HCT116 (cell line): ENCODE measurements around the gene IMPDH1. TPM values are rescaled to one million over a fixed set of nuclear protein-coding genes. Genes with fewer than 3 reads are reported as not detected.

Experiments
- ATAC-seq: fragments of 200-7000 bp; cut with Tn5 transposase; 2 replicates; pipeline ENCODE4 v1.9.1; 2020; ENCODE audit warnings: mild to moderate bottlenecking, moderate library complexity
- BruUV-seq: library from RNA; stranded (reverse); fragments of 400-500 nt; replicated peaks from 2 replicates; lab custom pipeline; 2021; lab: Mats Ljungman, UMichigan
- CTCF ChIA-PET: fragments of 300-600 bp; sonication (Branson Sonifier 250); formaldehyde crosslinking; loops from one replicate; lab custom pipeline; 2021; ENCODE audit warnings: antibody characterized with exemption; lab: Charles Lee
- POLR2A ChIA-PET: fragments of 300-600, 350-600 bp; sonication (Branson Sonifier 250); formaldehyde crosslinking; loops from one replicate; lab custom pipeline; 2021; ENCODE audit warnings: antibody characterized with exemption; lab: Charles Lee
- RAD21 ChIA-PET, 2 experiments: fragments of 300-600 bp; sonication (Branson Sonifier 250); formaldehyde crosslinking; loops; one replicate each; lab custom pipeline; 2023; ENCODE audit warnings: low total read pairs in 2 of 2; ENCODE audit not compliant: uncharacterized antibody in 2 of 2, unreplicated experiment in 2 of 2, low non-redundant PET in 1 of 2; lab: Charles Lee
- DNase-seq: peaks from one replicate; pipeline ENCODE4 v3.0.0-alpha.2; 2010; ENCODE audit warnings: low read depth, low spot score
- H2AFZ ChIP-seq: fragments of 200-600 bp; shearing (Covaris generic), sonication (generic); 2 replicates; pipeline ENCODE4 v1.6.1; 2017; ENCODE audit warnings: low read depth, mixed run types, mixed read lengths, antibody characterized with exemption, low read length; ENCODE audit not compliant: poor library complexity, severe bottlenecking
- H3K27ac ChIP-seq: 2 replicates; pipeline ENCODE4 v1.5.1; 2012; ENCODE audit warnings: low read depth, low read length
- H3K27me3 ChIP-seq: fragments of 200-600 bp; sonication (generic); 2 replicates; pipeline ENCODE4 v1.6.1; 2016; ENCODE audit warnings: mixed run types, low read length, mixed read lengths; ENCODE audit not compliant: insufficient read depth
- H3K36me3 ChIP-seq, 2 experiments: fragments of 200-500 bp in 1 of 2; fragments of 200-600 bp in 1 of 2; sonication (Bioruptor generic) in 1 of 2; sonication (generic) in 1 of 2; 2 replicates each; pipeline versions ENCODE4 v1.5.1 to v1.6.1; 2014 to 2016; ENCODE audit warnings: low read length in 2 of 2, inconsistent platforms in 1 of 2, mixed read lengths in 1 of 2, mixed run types in 1 of 2; ENCODE audit not compliant: insufficient read depth in 2 of 2, control insufficient read depth in 1 of 2
- H3K4me1 ChIP-seq, 2 experiments: fragments of 200-600 bp in 1 of 2; sonication (generic) in 1 of 2; 2 replicates each; pipeline versions ENCODE4 v1.5.1 to v1.6.1; 2012 to 2017; ENCODE audit warnings: low read length in 2 of 2, inconsistent platforms in 1 of 2, mild to moderate bottlenecking in 1 of 2, mixed read lengths in 1 of 2, mixed run types in 1 of 2, moderate library complexity in 1 of 2; ENCODE audit not compliant: insufficient read depth in 2 of 2, control insufficient read depth in 1 of 2
- H3K4me2 ChIP-seq: fragments of 200-600 bp; sonication (generic); 2 replicates; pipeline ENCODE4 v1.6.1; 2017; ENCODE audit warnings: mixed run types, low read length, mixed read lengths
- H3K4me3 ChIP-seq, 2 experiments: fragments of 200-600 bp in 1 of 2; sonication (generic) in 1 of 2; replicated peaks in 1 of 2; 2 replicates each; pipeline ENCODE4 v1.5.1; 2011 to 2016; ENCODE audit warnings: low read length in 2 of 2, control low read depth in 1 of 2, low read depth in 1 of 2, mild to moderate bottlenecking in 1 of 2, mixed read lengths in 1 of 2, mixed run types in 1 of 2
- H3K79me2 ChIP-seq: fragments of 200-600 bp; sonication (generic); 2 replicates; pipeline ENCODE4 v1.6.1; 2017; ENCODE audit warnings: mild to moderate bottlenecking, mixed run types, low read length, moderate library complexity, mixed read lengths; ENCODE audit not compliant: insufficient read depth
- H3K9ac ChIP-seq: fragments of 200-600 bp; sonication (generic); 2 replicates; pipeline ENCODE4 v1.6.1; 2016; ENCODE audit warnings: low read length, mixed read lengths
- H3K9me2 ChIP-seq: fragments of 200-600 bp; sonication (generic), shearing (Covaris generic); 2 replicates; pipeline ENCODE4 v1.6.1; 2017; ENCODE audit warnings: mixed run types, mild to moderate bottlenecking, moderate library complexity; ENCODE audit not compliant: insufficient read depth
- H3K9me3 ChIP-seq, 2 experiments: fragments of 200-500 bp in 1 of 2; fragments of 200-600 bp in 1 of 2; sonication (Bioruptor generic) in 1 of 2; sonication (generic) in 1 of 2; 2 replicates each; pipeline ENCODE4 v1.6.1; 2014 to 2017; ENCODE audit warnings: low read length in 2 of 2, mixed read lengths in 2 of 2, inconsistent platforms in 1 of 2, low read depth in 1 of 2, mild to moderate bottlenecking in 1 of 2, mixed run types in 1 of 2, moderate library complexity in 1 of 2; ENCODE audit not compliant: control insufficient read depth in 1 of 2, insufficient read depth in 1 of 2
- H4K20me1 ChIP-seq: fragments of 200-600 bp; sonication (generic), shearing (Covaris generic); 2 replicates; pipeline ENCODE4 v1.6.1; 2017; ENCODE audit warnings: mixed run types, mild to moderate bottlenecking, moderate library complexity; ENCODE audit not compliant: insufficient read depth
- CEBPB ChIP-seq: IDR thresholded peaks from 2 replicates; pipeline ENCODE4 v1.6.1; 2012; ENCODE audit warnings: low read depth
- ELF1 ChIP-seq: IDR thresholded peaks from 2 replicates; pipeline ENCODE4 v1.6.1; 2012; ENCODE audit warnings: low read depth, borderline replicate concordance
- EZH2phosphoT487 ChIP-seq: fragments of 200-600 bp; IDR thresholded peaks from 2 replicates; pipeline ENCODE4 v1.6.1; 2018; ENCODE audit warnings: antibody characterized with exemption, borderline replicate concordance
- JUND ChIP-seq: IDR thresholded peaks from 2 replicates; pipeline ENCODE4 v1.6.1; 2012
- RAD21 ChIP-seq: IDR thresholded peaks from 2 replicates; pipeline ENCODE4 v1.6.1; 2012; ENCODE audit warnings: low read depth, mild to moderate bottlenecking
- TCF7L2 ChIP-seq: IDR thresholded peaks from 2 replicates; pipeline ENCODE4 v1.7.0; 2011; ENCODE audit warnings: borderline replicate concordance, inconsistent platforms; ENCODE audit not compliant: insufficient read depth, insufficient read length; ENCODE audit errors: extremely low read depth
- YY1 ChIP-seq: IDR thresholded peaks from 2 replicates; pipeline ENCODE4 v1.6.1; 2011; ENCODE audit warnings: low read length, low read depth, moderate library complexity, mild to moderate bottlenecking; ENCODE audit not compliant: insufficient replicate concordance; ENCODE audit errors: extremely low read depth
- ZNF274 ChIP-seq: fragments of 200-500 bp; sonication (Bioruptor generic); IDR thresholded peaks from 2 replicates; pipeline ENCODE4 v1.6.1; 2014; ENCODE audit warnings: mild to moderate bottlenecking, low read depth, low read length, inconsistent platforms
- intact Hi-C: fragments of 100-400 bp; cut with micrococcal nuclease; formaldehyde crosslinking; loops from 2 replicates; pipeline ENCODE4 v1.10.0; 2022
- total RNA-seq: library from RNA; stranded (reverse); gene quantifications from one replicate; pipeline ENCODE4 v1.2.1, GENCODE V29; 2021; ENCODE audit not compliant: unreplicated experiment
- TF ChIP-seq, protein P1 (sequence below), 3 experiments: fragments of 200-600 bp in 1 of 3; sonication (generic) in 1 of 3; IDR thresholded peaks in 2 of 3; conservative IDR thresholded peaks in 1 of 3; 2 replicates each; pipeline ENCODE4 v1.5.1; 2012 to 2017; ENCODE audit warnings: low read depth in 2 of 3, low read length in 2 of 3, antibody characterized with exemption in 1 of 3, borderline replicate concordance in 1 of 3, control low read depth in 1 of 3, mild to moderate bottlenecking in 1 of 3, mixed read lengths in 1 of 3, mixed run types in 1 of 3, moderate library complexity in 1 of 3; ENCODE audit not compliant: insufficient read depth in 1 of 3
- TF ChIP-seq, protein P2 (sequence below): IDR thresholded peaks from 2 replicates; pipeline ENCODE4 v1.6.1; 2012
- TF ChIP-seq, protein P3 (sequence below): IDR thresholded peaks from 2 replicates; pipeline ENCODE4 v1.6.1; 2012
- TF ChIP-seq, protein P4 (sequence below): IDR thresholded peaks from 2 replicates; pipeline ENCODE4 v1.6.1; 2012; ENCODE audit warnings: low read depth

Gene IMPDH1
- total RNA-seq, 1 experiment from 2014 or later, result 98.2 TPM

DNA sequence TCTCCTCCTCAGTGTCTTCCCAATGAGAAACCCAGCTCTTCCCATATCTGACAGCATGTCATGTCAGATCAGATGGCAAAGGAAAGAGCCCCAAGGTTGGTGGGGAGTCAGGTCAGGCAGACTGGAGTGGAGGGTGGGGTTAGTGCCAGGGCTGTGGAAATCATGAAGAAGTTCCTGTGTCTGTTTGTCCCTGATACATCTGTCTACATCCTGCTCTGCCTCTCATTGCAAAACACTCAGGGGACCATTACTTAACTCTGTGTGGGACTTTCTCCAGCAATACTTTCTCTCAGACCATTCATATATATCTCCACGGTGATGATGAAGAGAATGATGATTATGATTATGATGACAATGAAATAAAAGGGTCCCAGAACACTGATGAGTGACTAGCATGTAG lies 51.5 kb downstream of the IMPDH1 start:
- no peak for TF ChIP-seq YY1
- TF ChIP-seq, protein P1, sequence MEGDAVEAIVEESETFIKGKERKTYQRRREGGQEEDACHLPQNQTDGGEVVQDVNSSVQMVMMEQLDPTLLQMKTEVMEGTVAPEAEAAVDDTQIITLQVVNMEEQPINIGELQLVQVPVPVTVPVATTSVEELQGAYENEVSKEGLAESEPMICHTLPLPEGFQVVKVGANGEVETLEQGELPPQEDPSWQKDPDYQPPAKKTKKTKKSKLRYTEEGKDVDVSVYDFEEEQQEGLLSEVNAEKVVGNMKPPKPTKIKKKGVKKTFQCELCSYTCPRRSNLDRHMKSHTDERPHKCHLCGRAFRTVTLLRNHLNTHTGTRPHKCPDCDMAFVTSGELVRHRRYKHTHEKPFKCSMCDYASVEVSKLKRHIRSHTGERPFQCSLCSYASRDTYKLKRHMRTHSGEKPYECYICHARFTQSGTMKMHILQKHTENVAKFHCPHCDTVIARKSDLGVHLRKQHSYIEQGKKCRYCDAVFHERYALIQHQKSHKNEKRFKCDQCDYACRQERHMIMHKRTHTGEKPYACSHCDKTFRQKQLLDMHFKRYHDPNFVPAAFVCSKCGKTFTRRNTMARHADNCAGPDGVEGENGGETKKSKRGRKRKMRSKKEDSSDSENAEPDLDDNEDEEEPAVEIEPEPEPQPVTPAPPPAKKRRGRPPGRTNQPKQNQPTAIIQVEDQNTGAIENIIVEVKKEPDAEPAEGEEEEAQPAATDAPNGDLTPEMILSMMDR (IDR thresholded peaks at IDR 0.05 in 2 of 3, conservative IDR thresholded peaks at IDR 0.05 in 1 of 3; ENCODE audit: borderline replicate concordance in 1 of 3, insufficient read depth in 1 of 3, low read depth in 2 of 3, low read length in 2 of 3), result no peak
- TF ChIP-seq, protein P2, sequence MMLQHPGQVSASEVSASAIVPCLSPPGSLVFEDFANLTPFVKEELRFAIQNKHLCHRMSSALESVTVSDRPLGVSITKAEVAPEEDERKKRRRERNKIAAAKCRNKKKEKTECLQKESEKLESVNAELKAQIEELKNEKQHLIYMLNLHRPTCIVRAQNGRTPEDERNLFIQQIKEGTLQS, result no peak
- no peak for TF ChIP-seq JUND
- TF ChIP-seq ELF1, result no peak
- TF ChIP-seq, protein P3, sequence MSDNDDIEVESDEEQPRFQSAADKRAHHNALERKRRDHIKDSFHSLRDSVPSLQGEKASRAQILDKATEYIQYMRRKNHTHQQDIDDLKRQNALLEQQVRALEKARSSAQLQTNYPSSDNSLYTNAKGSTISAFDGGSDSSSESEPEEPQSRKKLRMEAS, result no peak
- no peak for TF ChIP-seq CEBPB
- TF ChIP-seq TCF7L2, result no peak
- TF ChIP-seq, protein P4, sequence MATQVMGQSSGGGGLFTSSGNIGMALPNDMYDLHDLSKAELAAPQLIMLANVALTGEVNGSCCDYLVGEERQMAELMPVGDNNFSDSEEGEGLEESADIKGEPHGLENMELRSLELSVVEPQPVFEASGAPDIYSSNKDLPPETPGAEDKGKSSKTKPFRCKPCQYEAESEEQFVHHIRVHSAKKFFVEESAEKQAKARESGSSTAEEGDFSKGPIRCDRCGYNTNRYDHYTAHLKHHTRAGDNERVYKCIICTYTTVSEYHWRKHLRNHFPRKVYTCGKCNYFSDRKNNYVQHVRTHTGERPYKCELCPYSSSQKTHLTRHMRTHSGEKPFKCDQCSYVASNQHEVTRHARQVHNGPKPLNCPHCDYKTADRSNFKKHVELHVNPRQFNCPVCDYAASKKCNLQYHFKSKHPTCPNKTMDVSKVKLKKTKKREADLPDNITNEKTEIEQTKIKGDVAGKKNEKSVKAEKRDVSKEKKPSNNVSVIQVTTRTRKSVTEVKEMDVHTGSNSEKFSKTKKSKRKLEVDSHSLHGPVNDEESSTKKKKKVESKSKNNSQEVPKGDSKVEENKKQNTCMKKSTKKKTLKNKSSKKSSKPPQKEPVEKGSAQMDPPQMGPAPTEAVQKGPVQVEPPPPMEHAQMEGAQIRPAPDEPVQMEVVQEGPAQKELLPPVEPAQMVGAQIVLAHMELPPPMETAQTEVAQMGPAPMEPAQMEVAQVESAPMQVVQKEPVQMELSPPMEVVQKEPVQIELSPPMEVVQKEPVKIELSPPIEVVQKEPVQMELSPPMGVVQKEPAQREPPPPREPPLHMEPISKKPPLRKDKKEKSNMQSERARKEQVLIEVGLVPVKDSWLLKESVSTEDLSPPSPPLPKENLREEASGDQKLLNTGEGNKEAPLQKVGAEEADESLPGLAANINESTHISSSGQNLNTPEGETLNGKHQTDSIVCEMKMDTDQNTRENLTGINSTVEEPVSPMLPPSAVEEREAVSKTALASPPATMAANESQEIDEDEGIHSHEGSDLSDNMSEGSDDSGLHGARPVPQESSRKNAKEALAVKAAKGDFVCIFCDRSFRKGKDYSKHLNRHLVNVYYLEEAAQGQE, result no peak
- no peak for TF ChIP-seq ZNF274
- TF ChIP-seq RAD21, result no peak
- no peak for TF ChIP-seq EZH2phosphoT487
- no peak overlapping the region for H3K4me3 ChIP-seq
- no peak overlapping the region for H3K9ac ChIP-seq
- H3K9me2 ChIP-seq, result no peaks in the 10 kb centered on the region
- H3K36me3 ChIP-seq, result no peaks in the 10 kb centered on the region
- no peaks in the 10 kb centered on the region for H3K79me2 ChIP-seq
- ChIA-PET CTCF (interaction anchor here (1.3 to 2.3 kb wide), 3 partner anchors 11 to 29 kb away, joined by 5 to 14 read pairs (median 7); no protein-coding TSS in a partner anchor), POLR2A (no interaction called here), RAD21 (no interaction called here)
- no peaks in the 10 kb centered on the region for H3K9me3 ChIP-seq
- H3K27me3 ChIP-seq, result no peaks in the 10 kb centered on the region
- H3K4me2 ChIP-seq, result no peak overlapping the region
- BruUV-seq, result no TSS peak
- no peak for ATAC-seq
- peaks cover 6 to 18% of the 10 kb centered on the region in 2 experiments for H3K4me1 ChIP-seq
- no peak overlapping the region for H3K27ac ChIP-seq
- intact Hi-C loops, result no loop called here
- H4K20me1 ChIP-seq, result no peaks in the 10 kb centered on the region
- no peak overlapping the region for H2AFZ ChIP-seq
- DNase-seq, result no peak
